GM19240 (cell line): ENCODE measurements around the gene SAMD1.

Experiments
- DNase-seq: peaks from one replicate; pipeline ENCODE4 v3.0.0; 2011; ENCODE audit warnings: low spot score; ENCODE audit not compliant: insufficient read length

The SAMD1 gene

GRCh38 chr19:14039181-14039580 lies 51.4 kb downstream of the SAMD1 start:
- no peak for DNase-seq
